Endodermal cell (in vitro differentiated cells): ENCODE measurements around the gene STAMBPL1. TPM values are rescaled to one million over a fixed set of nuclear protein-coding genes. Genes with fewer than 3 reads are reported as not detected.

ENCODE experiments used
- DNase-seq: peaks from one replicate; pipeline ENCODE4 v3.0.0-alpha.2; 2017
- H3K27ac ChIP-seq: 2 replicates; pipeline ENCODE4 v1.5.1; 2013; ENCODE audit warnings: mild to moderate bottlenecking, low read depth, low read length, moderate library complexity
- H3K27me3 ChIP-seq: 2 replicates; pipeline ENCODE4 v1.6.1; 2013; ENCODE audit warnings: mild to moderate bottlenecking, low read length, moderate library complexity; ENCODE audit not compliant: insufficient read depth, control insufficient read depth, poor library complexity, severe bottlenecking
- H3K36me3 ChIP-seq: 2 replicates; pipeline ENCODE4 v1.7.0; 2013; ENCODE audit warnings: mild to moderate bottlenecking, low read length, moderate library complexity; ENCODE audit not compliant: control insufficient read depth, insufficient read depth
- H3K4me1 ChIP-seq: one replicate; pipeline ENCODE4 v1.7.0; 2013; ENCODE audit warnings: low read length; ENCODE audit not compliant: control insufficient read depth, insufficient read depth
- H3K4me3 ChIP-seq: 2 replicates; pipeline ENCODE4 v1.5.1; 2013; ENCODE audit warnings: mild to moderate bottlenecking, low read length, moderate library complexity
- H3K9ac ChIP-seq: 2 replicates; pipeline ENCODE4 v1.6.1; 2013; ENCODE audit warnings: mild to moderate bottlenecking, low read length, moderate library complexity; ENCODE audit not compliant: poor library complexity, severe bottlenecking; ENCODE audit errors: extremely low read depth
- H3K9me3 ChIP-seq: 2 replicates; pipeline ENCODE4 v1.6.1; 2013; ENCODE audit warnings: mild to moderate bottlenecking, low read length, moderate library complexity; ENCODE audit not compliant: control insufficient read depth
- H3K27ac Mint-ChIP-seq: 2 replicates; pipeline ENCODE4 v1.8.0; 2020; ENCODE audit warnings: mixed read lengths
- H3K27me3 Mint-ChIP-seq: 2 replicates; pipeline ENCODE4 v1.8.0; 2021; ENCODE audit warnings: mild to moderate bottlenecking, mixed read lengths; ENCODE audit not compliant: insufficient read depth
- H3K36me3 Mint-ChIP-seq: 2 replicates; pipeline ENCODE4 v1.8.0; 2020; ENCODE audit warnings: low read depth, mixed read lengths
- H3K4me1 Mint-ChIP-seq: 2 replicates; pipeline ENCODE4 v1.8.0; 2020; ENCODE audit warnings: mixed read lengths
- H3K4me3 Mint-ChIP-seq: 2 replicates; pipeline ENCODE4 v1.8.0; 2020; ENCODE audit warnings: mild to moderate bottlenecking, moderate library complexity, mixed read lengths
- H3K9me3 Mint-ChIP-seq: 2 replicates; pipeline ENCODE4 v1.8.0; 2020; ENCODE audit warnings: mild to moderate bottlenecking, mixed read lengths
- CTCF ChIP-seq: fragments of 200-600 bp; sonication (generic); conservative IDR thresholded peaks from 2 replicates; pipeline ENCODE4 v1.5.0; 2021; ENCODE audit warnings: antibody characterized with exemption, mild to moderate bottlenecking
- WGBS, 2 experiments: methylation state at CpG; one replicate each; pipeline versions ENCODE4 v1.1.5 to v1.1.7; 2013; ENCODE audit warnings: missing lambda C conversion rate in 2 of 2, mixed read lengths in 1 of 2; ENCODE audit not compliant: insufficient coverage in 1 of 2, insufficient read length in 1 of 2; 5-methylcytosine and 5-hydroxymethylcytosine counted together
- total RNA-seq, 2 donors: library from RNA; stranded (reverse); fragmentation: NEBNext Ultra II Directional in 1 of 2; extraction: Animal tissue kit (Norgen Biotek cat#: 25700) in 1 of 2; gene quantifications; 2 replicates in 1 of 2; 3 replicates in 1 of 2; pipeline ENCODE4 v1.2.1, GENCODE V29; 2021

The STAMBPL1 gene
- total RNA-seq, 2 donors from 2014 or later, result 1.2 to 4.1 TPM

GRCh38 chr10:88908194-88908593, 28.1 kb downstream of the STAMBPL1 start:
- Histone ChIP-seq H3K27ac (no peak overlapping the region), H3K4me1 (no peaks in the 10 kb centered on the region), H3K9me3 (no peaks in the 10 kb centered on the region), H3K9ac (no peak overlapping the region), H3K4me3 (no peak overlapping the region), H3K27me3 (peaks cover 17% of the 10 kb centered on the region), H3K36me3 (no peaks in the 10 kb centered on the region)
- peaks cover 14% of the 10 kb centered on the region for H3K27me3 Mint-ChIP-seq
- H3K4me3 Mint-ChIP-seq, result no peak overlapping the region
- peaks cover 7% of the 10 kb centered on the region for H3K4me1 Mint-ChIP-seq
- TF ChIP-seq CTCF, result no peak
- H3K9me3 Mint-ChIP-seq, result no peaks in the 10 kb centered on the region
- no peaks in the 10 kb centered on the region for H3K36me3 Mint-ChIP-seq
- 94% methylated on average over 4 of the region's 4 CpGs; no CpG with 5 or more reads in 1 of the 2 experiments for WGBS, 2 experiments
- no peak overlapping the region for H3K27ac Mint-ChIP-seq
- DNase-seq, result no peak

- WGBS, 2 experiments, result 96 to 100% methylated on average over 1 of the region's 1 CpG
These were observed 31.1 kb downstream of the STAMBPL1 start for GRCh38 chr10:88911116-88911515.

GRCh38 chr10:88911851-88912250, 31.8 kb downstream of the STAMBPL1 start:
- Histone ChIP-seq H3K27ac (no peak overlapping the region), H3K9me3 (no peaks in the 10 kb centered on the region), H3K9ac (no peak overlapping the region), H3K27me3 (peaks cover 44% of the 10 kb centered on the region), H3K36me3 (no peaks in the 10 kb centered on the region), H3K4me3 (no peak overlapping the region), H3K4me1 (no peaks in the 10 kb centered on the region)
- H3K4me3 Mint-ChIP-seq, result no peak overlapping the region
- H3K27ac Mint-ChIP-seq, result no peak overlapping the region
- peaks cover 19% of the 10 kb centered on the region for H3K4me1 Mint-ChIP-seq
- H3K9me3 Mint-ChIP-seq, result no peaks in the 10 kb centered on the region
- TF ChIP-seq CTCF, result no peak
- peaks cover 15% of the 10 kb centered on the region for H3K27me3 Mint-ChIP-seq
- WGBS, 2 experiments, result 91 to 94% methylated on average over 3 of the region's 3 CpGs
- H3K36me3 Mint-ChIP-seq, result no peaks in the 10 kb centered on the region
- no peak for DNase-seq

More at GRCh38 chr10:88911116-88911515, 31.1 kb downstream of the STAMBPL1 start:
- Histone ChIP-seq H3K4me1 (no peaks in the 10 kb centered on the region), H3K4me3 (no peak overlapping the region), H3K9me3 (no peaks in the 10 kb centered on the region), H3K9ac (no peak overlapping the region), H3K27ac (no peak overlapping the region), H3K36me3 (no peaks in the 10 kb centered on the region), H3K27me3 (peaks cover 38% of the 10 kb centered on the region)
- Mint-ChIP-seq H3K4me3 (no peak overlapping the region), H3K4me1 (peaks cover 17% of the 10 kb centered on the region), H3K27me3 (peaks cover 15% of the 10 kb centered on the region), H3K27ac (no peak overlapping the region), H3K36me3 (no peaks in the 10 kb centered on the region), H3K9me3 (no peaks in the 10 kb centered on the region)
- no peak for TF ChIP-seq CTCF
- no peak for DNase-seq
